Activated CD8-positive, alpha-beta memory T cell treated with anti-CD3 and anti-CD28 coated beads, Interleukin-2, amount 50 U/mL, for 48 hours (primary cell): ENCODE measurements around the gene INCA1.
A peak's percentile ranks its signal among the peaks of the same experiment; 100 is the strongest.

Experiments
- DNase-seq: peaks from one replicate; pipeline ENCODE4 v3.0.0-alpha.2; 2020

INCA1 gene

DNA sequence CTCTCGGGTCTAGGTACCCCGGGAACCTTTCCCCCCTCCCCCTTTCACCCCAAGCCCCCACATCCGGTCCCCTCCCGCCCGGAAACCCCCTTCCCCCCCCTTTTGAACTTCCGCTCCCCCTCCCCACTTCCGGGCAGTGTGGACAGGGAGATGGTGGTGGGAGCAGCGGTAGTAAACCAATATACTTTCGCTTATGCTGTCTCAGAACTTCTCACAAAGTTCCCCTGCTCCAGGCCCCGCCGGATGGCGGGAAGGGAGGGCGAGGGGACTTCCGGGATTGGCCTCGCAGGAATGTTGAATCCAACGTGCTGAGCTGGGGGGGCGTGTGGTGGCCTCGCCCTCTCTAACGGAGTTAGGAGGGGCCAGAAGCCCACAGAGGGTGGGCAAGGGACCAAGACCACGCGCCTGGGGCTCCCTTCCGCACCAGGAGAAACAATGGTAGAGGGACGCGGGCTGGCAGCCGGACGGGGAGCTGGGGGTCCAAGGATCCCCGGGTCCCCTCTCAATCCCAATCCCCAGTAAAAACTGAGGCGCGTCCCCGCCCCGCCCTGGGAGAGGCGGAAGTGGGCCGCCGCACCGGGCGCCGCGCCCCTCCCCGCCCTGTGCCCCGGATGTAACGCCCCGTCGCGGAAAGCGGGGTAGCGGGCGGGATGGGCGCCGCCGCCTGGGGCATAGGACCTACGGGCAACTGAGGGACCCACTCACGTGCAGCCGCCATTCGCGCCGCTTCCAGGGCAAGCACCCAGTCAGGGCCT, 49.7 kb downstream of the INCA1 start:
- peak; percentile 86 for DNase-seq

DNA sequence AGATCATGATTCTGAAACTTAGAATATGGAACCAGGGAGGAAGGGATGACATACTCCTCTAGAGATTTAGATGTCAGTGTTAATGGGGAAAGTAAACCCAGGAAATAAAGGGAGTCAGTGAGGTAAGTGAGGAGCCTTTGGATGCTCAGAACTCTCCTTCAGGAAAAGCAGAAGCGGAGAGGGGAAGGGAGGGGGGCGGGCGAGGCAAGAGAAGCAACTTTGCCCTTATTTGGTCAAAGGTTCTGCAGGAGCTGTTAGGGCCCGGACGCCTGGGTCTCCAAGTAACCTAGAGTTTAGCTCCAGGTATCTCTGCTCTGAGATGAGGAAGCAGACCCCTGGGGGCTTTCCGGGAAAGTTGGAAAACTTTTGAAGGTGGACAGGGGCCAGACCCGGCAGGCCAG, 50.3 kb downstream of the INCA1 start:
- DNase-seq, result no peak

DNA sequence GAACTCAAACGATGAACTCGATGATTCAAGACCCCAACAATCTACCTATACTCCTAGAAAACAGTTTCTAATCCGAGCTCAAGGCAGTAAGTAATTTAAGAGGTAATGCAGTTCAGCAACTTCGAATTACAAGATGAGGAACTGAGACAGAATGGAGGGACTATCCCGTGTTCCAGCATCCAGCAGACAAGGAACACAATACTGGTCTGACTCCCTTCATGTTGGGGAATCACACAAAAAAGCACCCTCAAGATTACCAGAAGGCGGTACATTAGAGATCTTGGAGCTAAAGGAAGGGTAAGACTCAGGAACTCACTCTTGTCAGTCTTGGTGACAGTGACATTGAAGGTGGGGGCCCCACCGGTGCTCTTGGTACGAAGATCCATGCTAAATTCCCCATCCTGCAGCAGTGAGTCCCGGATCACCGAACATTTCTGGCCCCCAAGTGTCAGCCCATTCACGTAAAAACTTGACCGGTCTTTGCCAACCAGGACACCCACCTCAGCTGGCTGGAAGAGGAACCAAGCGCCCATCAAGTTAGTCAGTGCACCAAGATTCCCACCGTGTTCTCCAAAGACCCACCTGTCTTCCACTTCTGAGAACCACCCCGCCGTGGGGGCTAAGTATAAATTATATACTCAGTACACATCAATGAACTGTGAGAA, 50.9 kb downstream of the INCA1 start:
- no peak for DNase-seq

DNA sequence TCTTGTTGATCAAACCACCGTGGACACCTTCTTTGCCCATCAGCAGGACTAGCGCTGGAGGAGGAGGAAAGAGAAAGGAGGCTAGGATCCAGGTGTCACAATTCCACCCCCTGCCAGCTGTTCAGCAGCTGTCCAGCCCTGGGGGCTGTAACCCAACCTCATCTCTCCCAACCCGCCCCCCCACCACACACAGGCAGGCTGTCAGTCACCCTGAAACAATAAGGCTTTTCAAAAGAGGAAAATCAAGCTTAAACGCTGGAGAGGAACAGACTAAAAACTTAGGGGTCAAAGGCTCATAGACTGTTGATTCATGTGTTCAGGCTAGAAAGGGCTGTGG, 51.4 kb downstream of the INCA1 start:
- DNase-seq, result no peak

DNA sequence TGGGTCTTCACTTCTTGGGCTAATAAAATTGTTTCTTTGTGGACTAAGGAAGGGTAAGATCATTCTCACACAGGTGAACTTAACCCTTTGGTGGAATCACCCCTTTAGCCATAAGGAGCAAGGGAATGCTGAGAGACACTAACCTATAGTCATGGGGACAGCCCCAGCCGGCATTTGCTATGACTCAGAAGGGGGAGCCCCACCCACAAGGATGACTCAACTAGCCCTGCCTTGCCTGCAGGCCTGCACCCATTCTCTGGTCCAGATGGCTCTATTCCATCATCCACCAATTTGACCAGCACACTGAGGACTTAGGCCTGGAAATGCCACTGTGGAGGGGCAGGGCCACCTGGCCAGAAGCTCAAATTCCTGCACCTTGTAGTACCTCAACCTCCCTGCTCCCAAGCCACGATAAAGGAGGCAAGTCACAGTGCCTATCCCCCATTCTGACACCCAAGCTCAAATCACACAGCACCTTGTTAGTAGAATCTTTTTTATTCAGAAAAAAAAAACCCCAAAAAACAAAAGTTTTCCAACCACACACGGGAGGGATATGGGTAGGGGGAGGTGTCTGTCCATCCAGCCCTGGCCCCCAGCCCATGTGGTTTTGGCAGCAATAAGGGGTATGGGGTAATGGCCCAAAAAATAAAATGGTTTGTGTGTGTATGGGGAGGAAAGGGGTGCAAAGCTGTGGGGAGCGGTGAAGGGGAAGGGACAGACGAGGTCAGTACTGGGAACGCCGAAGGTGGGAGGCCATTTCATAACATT, 52.0 kb downstream of the INCA1 start:
- peak; percentile 90 for DNase-seq

DNA sequence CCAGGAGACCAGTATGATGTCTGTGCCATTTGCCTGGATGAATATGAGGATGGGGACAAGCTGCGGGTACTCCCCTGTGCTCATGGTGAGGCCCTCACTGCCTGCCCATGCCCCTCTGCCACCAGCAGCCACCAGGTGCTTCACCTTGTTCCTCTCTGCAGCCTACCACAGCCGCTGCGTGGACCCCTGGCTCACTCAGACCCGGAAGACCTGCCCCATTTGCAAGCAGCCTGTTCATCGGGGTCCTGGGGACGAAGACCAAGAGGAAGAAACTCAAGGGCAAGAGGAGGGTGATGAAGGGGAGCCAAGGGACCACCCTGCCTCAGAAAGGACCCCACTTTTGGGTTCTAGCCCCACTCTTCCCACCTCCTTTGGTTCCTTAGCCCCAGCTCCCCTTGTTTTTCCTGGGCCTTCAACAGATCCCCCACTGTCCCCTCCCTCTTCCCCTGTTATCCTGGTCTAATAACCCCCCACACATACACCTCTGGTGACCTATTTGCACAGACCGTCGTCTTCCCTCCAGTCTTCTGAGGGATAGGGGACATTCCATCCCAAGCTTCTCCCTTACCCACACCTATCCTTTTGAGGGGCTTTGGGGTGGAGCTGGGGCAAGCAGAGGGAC, 52.7 kb downstream of the INCA1 start:
- peak; percentile 82 for DNase-seq

DNA sequence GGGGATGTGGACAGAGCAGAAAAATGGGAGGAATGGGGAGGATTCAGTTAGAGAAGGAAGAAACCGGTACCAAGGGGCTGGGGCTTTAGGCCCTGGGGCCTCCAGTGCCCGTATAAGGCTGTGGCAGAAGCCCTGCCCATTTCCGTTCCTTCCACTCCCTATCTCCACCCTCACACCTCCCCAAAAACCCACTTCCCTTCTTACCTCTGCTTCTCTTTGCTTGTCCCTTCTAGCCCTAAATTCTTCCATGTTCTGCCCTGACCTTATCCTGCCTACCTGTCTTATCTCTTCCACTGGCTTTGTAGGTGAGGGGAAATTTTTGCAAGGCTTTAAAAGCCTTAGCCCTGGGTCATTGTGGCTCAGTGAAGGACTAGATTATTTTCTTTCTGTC, 53.2 kb downstream of the INCA1 start:
- peak; percentile 72 for DNase-seq

DNA sequence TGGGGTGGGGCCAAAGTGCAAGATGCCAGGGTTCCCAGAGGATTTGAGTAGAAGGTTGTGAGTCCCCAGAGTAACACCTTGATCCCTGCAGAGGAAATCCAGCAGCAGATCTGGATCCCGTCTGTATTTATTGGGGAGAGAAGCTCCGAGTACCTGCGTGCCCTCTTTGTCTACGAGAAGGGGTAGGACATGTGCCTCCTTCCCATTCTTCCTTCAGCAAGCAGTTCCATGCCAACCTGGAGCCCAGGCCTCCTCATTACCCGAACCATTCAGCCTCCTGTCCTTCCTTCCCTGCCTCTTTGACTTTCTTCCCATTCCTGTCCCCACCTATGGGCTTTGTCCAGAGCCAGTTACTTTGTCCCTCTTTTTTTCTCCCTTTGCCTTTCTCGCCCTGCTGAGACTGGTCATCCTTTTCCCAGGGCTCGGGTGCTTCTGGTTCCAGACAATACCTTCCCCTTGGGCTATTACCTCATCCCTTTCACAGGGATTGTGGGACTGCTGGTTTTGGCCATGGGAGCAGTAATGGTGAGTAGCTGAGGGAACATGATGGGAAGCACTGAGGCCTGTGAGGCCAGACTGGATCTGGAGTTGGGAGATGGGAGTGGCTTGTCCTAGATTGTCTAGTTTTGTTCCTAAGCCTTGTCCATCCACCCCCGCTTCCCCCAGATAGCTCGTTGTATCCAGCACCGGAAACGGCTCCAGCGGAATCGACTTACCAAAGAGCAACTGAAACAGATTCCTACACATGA, 54.4 kb downstream of the INCA1 start:
- no peak for DNase-seq

DNA sequence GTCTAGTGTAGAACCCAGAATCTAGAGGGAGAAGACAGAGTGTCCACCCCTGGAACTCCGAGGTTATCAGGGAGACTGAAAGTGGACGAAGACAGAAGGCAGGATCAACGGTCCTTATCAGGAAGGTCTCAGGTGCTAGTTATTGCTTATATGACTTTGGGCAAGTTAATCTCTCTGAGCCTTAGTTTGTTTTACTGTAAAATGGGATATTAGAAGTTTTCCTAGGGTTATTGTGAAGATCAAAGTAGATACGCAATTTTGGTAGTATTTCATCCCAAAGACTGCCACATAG, 56.1 kb downstream of the INCA1 start:
- no peak for DNase-seq

DNA sequence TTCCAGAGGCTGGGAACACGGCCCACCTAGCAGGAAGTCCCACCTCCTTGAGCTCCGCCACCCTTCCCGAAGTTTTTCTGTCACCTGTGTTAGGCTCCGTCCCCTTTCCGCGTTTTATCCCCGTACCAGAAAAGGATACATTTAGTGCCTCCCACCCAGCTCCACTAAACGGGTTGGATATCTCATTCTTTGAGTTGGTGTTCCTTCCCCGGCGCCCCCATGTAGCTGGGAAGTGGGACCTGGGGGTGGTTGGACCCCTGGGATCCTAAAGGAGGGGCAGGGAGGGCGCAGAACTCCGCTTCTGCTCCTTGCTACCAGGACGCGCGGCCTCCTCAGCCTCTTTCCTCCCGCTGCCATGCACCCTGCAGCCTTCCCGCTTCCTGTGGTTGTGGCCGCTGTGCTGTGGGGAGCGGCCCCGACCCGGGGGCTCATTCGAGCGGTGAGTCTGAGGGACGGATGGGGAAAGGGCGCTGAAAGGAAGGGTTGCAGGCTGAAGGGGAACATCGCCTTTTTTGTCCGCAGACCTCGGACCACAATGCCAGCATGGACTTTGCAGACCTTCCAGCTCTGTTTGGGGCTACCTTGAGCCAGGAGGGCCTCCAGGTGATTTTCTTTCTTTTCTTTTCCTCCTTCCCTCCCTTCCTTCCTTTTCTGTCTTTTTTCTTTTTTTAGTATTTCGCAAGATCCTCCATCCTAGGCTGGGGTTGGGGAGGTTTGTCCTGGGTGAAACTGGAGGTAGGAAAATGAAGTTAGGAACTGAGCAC, 56.6 kb downstream of the INCA1 start:
- peak; percentile 80 for DNase-seq

DNA sequence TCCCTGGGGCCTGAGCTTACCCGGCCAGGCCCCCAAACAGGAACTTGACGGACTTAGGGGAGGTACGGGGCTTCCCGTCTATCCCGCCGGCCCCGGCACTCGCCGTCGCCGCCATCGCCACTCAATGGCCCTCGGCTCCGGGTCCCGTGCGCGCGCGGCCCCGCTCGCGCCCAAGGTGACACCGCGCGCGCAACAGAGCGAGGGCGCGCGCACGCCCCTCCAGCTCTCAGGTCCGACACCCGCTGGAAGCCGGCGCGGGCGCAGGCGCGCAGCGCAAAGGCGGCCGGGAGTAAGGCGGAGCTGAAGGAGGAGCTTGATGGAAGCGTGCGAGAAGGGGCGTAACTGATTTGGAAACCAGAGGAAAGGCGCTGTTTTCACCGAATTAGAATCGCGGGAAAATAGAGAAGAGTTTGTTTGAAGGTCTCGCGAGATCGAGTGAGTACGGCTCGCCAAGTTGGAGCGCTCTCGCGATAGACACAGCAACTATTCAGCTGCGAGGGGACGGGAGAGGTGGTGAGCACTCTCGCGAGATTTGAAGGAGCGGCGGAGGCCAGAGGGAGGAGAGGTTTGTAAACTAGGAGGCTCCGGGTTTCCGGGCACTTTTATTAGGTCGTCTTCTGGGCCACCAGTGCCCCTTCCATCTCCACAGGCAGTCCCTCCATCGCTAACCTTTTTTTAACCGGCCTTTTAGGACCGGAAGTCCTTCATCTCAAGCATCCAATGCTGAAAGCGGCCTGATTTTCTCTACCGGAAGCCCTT, 57.3 kb downstream of the INCA1 start, which contains the start of the genes RNF167 and SLC25A11:
Gene RNF167 (plus strand): TSS at position 473 of the 759 bp plus-strand sequence. CDS start 642 bp downstream, outside the sequence.
Gene SLC25A11 (minus strand): TSS at position 251 of the 759 bp plus-strand sequence. CDS start 136 bp downstream, at position 115.
- peak; percentile 95 for DNase-seq

DNA sequence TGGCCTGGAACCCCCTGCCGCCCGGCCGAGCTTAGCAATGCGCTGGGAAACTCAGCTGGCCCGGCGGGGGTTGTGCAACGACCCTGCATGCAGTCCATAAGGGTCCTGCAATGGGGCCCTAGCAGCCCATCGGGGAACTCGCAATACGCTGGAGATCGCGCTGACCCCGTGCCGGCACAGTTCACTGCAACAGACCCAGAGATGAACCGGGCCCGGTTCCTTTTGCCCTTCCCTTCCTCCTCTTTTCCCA, 57.9 kb downstream of the INCA1 start:
- peak; percentile 77 for DNase-seq

DNA sequence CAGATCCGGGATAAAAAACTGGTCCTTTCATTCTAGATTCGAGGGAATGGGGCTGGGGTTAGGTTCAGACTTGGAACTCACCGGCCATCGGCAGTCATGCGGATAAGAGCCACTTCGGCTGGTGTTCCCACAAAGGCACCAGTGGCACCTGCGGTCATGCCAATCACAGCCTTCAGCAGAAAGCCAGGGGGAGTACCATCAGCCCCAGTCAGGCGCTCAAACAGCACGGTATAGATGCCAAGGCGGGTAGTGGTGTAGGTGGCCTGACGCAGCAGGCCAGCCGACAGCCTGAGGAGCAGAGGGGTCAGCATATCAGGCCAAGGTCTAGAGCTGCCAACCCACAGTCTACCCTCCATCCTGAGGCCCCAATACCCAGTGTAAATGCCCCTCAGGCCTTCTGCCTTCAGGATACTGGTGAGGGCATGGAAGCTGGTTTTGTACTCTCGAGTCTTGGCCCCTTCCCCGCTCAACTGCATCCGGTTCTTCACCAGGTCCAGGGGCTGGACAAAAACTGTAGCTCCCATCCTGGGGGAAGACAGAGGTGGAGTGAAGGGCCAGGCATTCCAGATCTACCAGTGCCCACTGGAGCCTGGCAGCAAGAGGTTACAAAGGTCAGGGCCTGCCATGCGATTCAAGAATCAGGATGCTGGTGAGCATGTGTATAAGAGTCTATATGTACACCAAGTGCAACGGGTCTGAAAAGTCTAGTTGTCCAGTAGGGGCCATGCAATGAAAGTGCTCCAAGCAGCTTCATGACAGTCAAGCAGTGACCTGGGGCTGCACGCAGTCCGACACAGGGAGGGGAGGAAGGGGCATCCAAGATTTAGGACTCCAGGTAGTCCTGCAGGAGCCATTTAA, 58.4 kb downstream of the INCA1 start:
- DNase-seq, result no peak
